ENCODE data around the gene SERPINB6.

The SERPINB6 gene

GRCh38 chr6:2999618-3000557, 28.5 kb upstream of the SERPINB6 start, which contains the start of gene NQO2:
NQO2 (plus strand) TSS chr6:2999894; CDS start chr6:3006553, 6,659 bp downstream.
- FAIRE-seq = no peak

DNA sequence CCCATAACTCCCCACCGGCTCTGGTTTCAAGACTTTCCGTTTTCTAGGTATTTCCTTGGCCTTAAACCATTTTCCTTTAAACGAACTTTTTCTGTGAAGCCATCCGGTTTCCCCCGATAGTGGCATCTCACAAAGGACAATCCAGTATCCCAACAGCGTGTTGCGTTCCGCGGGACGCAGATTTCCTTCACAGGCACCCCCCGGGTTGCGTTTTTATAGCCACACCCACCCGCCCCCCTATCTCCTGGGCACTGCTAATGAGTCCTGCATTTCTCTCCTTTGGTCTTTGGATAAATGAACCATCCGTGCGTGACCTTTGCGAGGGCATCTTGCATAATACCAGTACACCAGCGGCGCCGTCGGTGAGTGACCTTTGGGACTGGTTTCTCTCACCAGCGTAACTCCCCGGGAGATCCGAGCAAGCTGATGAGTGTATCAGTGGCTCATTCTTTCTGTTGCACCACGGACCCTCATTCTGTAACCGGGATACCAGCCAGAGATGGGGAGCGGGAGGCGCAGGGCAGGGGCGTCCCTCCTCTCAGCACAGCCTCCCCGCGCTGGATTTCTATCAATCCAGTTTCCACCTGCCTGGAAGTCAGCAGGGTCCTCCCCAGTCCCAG, 27.7 kb upstream of the SERPINB6 start:
- FAIRE-seq = no peak

GRCh38 chr6:2998249-2998997, 27.1 kb upstream of the SERPINB6 start:
- peak; percentile 75 for FAIRE-seq

DNA sequence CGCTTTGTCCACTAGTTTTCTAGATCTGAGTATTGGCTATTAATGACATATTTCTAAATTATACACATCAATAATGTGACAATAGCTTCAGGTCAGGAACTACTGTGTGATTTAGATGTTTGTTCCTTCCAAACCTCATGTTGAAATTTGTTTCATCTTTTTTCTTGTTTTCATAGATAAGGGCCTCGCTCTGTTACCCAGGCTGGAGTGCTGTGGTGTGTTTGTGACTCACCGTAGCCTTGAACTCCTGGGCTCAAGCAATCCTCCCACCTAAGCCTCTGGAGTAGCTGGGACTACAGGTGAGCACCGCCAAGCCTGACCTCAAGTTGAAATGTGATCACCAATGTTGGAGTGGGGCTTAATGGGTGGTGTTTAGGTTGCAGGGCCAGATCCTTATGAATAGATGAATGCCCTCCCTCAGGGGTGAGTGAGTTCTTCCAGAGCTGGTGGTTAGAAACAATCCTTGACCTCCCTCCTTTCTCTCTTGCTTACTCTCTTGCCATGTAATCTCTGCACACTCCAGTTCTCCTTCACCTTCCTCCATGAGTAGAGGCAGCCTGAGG, 22.5 kb upstream of the SERPINB6 start:
- no peak for FAIRE-seq

DNA sequence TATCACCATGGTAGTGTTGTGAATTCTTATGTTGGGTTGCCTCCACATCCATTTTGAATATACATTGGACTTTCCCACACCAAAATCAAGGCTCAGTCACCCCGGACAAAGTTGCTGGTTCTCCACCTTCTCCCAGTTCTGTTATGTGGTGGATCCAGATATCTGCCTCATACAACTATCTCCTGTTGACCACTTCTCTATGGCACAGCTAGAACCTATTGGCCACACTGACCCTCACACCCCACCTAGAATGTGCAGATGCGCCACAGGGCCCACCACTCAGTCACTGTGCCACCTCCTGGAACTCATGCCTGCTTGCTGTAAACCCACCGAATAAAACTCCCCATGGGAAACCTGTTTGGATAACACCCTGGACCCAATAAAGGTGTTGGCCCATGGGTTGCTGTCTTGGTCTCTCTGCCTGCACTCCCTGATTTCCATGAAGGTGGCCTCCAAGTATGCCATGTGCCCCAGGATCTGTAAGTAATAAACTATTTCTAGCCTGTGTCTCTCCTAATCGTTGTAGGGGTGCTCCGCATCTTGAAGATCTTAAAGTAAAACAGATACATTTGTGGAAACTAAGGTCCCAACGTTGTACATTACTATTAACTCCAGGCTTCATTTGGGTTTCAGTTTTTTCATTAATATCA, 21.1 kb upstream of the SERPINB6 start:
- no peak for FAIRE-seq

GRCh38 chr6:2990932-2991506, 19.7 kb upstream of the SERPINB6 start:
- FAIRE-seq = no peak

DNA sequence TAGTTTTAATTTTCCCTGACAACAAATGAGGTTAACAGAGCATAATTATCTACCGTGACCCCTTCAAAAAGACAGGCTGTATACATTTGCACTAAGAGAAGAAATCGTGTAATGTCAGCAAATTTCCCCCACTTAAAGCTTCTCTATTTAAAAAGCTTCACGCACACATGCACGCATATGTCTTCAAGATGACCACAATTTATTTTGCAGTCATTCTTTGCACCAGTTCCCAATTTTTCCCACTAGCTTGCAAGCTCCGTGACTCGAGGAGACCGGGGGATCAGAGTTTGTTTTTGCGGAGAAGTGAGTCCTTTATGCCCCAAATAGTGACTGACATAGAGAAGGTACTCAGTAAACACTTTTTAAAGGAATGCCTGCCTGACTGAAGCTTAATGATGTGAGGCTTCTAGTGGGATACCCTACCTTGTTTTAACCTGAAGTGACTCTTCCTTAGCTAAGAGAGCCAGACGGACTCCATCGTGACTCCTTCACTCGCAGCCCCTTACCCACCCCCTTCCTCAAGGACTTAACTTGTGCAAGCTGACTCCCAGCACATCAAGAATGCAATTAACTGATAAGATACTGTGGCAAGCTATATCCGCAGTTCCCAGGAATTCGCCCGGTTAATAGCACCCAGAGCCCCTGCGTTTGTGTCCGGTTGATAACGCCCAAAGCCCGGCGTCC, 19.0 kb upstream of the SERPINB6 start:
- FAIRE-seq = no peak

GRCh38 chr6:2989332-2990247, 18.2 kb upstream of the SERPINB6 start:
- FAIRE-seq = no peak

GRCh38 chr6:2988426-2989331, 17.3 kb upstream of the SERPINB6 start:
- no peak for FAIRE-seq

GRCh38 chr6:2988094-2988425, 16.7 kb upstream of the SERPINB6 start:
- no peak for FAIRE-seq

GRCh38 chr6:2986722-2987221, 15.4 kb upstream of the SERPINB6 start:
- FAIRE-seq = no peak

DNA sequence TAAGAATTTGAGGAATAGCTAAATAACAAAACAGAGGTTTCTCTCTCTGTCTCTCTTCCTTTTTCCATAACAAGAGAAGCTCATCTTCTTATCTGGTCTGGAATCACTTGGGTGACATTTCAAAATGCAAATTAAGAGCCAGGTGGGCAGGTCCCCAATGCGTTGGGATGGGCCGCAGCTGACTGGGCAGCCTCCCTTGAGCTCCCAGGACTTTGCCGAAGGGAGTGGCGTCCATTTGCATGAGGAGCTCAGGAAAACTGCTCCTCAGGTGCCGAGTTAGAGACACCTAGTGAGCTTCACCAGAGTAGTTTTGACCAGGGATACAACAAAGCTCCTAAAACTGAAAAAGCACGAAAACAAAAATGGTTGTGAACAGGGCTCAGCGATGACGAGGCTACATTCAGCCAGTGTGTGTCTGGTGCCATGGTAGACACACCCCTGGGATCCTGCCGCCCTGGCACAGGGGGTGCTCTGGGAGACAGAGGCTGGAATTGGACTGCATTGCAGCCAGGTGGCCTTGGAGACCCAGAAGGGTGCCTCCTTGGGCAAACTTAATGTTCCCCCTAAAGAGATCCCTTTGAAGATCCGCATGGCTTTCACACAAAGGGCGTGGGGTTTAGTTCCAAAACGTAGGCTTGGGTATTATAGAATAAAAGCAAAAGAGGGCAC, 13.5 kb upstream of the SERPINB6 start:
- FAIRE-seq = no peak

DNA sequence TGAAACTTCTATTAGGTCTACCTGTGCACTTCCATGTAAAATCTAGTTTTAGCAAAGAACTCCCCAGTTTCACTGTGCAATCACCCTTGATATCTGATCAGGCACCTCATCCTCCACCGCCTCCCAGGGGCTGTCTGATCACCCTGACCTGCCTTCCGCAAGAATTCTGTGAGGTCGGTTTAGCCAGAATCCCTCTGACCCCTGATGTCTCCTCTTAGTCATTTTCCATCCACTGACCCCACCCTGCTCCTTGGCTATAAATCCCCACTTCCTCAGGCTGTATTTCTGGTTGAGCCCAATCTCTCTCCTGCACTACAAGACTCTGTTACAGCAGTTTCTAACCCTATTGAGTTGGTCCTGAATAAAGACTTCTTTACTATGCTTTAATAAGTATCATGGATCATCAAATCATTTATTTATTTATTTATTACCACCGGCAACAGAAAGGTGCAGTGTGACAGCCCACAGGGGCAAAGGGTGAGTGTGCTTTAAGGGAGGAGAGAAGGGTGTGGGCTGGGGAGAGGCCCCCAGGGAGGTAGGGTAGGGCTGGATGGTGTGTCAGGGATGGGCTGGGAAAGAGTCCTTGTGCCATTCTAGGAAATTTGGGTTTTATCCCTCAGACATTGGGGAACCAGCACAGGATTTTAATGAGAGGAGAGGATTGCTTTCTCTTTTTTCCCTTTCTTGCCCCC, 11.2 kb upstream of the SERPINB6 start:
- no peak for FAIRE-seq

DNA sequence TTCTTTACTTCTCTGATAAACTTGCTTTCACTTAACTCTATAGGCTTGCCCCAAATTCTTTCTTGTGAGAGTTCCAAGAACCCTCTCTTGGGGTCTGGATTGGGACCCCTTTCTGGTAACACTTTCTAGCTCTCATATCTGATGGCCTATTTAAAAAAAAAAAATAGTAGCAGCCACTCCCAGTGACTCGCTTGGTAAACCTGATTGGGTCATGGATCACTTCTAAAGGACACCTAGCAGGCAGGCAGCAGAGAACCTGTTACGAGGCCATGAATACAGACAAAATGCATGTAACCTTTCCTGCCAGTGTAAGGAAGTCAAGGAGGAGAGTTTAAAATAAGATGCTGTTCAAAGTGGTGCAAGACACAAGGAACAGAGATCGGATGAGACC, 9.1 kb upstream of the SERPINB6 start:
- no peak for FAIRE-seq

DNA sequence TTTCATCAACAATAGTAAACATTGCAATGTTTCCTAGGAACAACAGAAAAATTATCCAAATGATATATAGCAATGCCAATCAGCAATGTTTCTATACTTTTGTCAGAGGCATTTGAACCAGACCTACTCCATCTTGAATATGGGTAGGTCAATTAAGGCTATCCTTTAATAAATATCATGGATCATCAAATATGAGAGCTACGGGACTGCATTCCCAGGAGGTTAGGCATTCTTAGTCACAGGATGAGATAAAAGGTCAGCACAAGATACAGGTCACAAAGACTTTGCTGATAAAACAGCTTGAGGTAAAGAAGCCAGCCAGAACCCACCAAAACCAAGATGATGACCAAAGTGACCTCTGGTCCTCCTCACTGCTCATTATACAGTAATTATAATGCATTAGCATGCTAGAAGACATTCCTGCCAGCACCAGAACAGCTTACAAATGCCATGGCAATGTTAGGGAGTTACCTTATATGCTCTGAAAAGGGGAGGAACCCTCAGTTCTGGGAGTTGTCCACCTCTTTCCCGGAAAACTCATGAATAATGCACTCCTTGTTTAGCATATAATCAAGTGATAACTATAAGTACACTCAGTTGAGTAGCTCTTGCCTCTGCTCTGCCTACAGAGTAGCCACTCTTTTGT, 8.6 kb upstream of the SERPINB6 start:
- FAIRE-seq = no peak

DNA sequence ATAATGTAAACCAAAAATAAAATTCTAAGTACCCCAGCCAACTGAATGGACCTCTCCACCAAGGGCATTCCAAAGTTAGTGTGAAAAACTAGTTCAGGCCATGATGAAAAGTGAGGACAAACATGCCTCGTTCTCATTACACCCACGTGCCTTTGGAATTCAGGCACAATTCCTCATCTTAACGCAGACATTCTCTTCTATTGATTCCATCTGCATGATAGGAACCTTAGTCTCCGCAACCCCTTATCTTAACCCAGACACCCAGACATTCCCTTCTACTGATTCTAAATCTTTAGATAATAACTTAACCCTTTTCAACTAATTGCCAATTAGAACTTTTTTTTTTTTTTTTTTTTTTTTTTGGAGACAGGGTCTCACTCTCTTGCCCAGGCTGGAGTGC, 7.6 kb upstream of the SERPINB6 start:
- no peak for FAIRE-seq

GRCh38 chr6:2977799-2978590, 6.6 kb upstream of the SERPINB6 start:
- no peak for FAIRE-seq
